CD4-positive, alpha-beta memory T cell (primary cell): ENCODE results near the gene RPL7A. TPM values are rescaled to one million over a fixed set of nuclear protein-coding genes. Genes with fewer than 3 reads are reported as not detected.

Source experiments
- CTCF ChIA-PET: fragments of 350-600 bp; sonication (Branson Sonifier 250); formaldehyde crosslinking; loops from one replicate; lab custom pipeline; 2021; ENCODE audit warnings: inconsistent platforms; ENCODE audit not compliant: partially characterized antibody; lab: Charles Lee
- POLR2A ChIA-PET: fragments of 350-600 bp; sonication (Branson Sonifier 250); formaldehyde crosslinking; loops from one replicate; lab custom pipeline; 2021; ENCODE audit not compliant: partially characterized antibody; lab: Charles Lee
- DNase-seq, 5 donors: peaks; one replicate each; pipeline versions ENCODE4 v3.0.0 to v3.0.0-alpha.2; 2020 to 2022; ENCODE audit warnings: mixed read lengths in 1 of 5
- H3K27ac ChIP-seq: one replicate; pipeline ENCODE4 v1.7.0; 2013; ENCODE audit warnings: low read depth, low read length
- H3K27me3 ChIP-seq: 2 replicates; pipeline ENCODE4 v1.7.0; 2013; ENCODE audit warnings: mild to moderate bottlenecking, low read length, moderate library complexity; ENCODE audit not compliant: insufficient read depth
- H3K36me3 ChIP-seq: 2 replicates; pipeline ENCODE4 v1.7.0; 2013; ENCODE audit warnings: mild to moderate bottlenecking, low read length, moderate library complexity; ENCODE audit not compliant: insufficient read depth
- H3K4me1 ChIP-seq: 2 replicates; pipeline ENCODE4 v1.7.0; 2013; ENCODE audit warnings: mild to moderate bottlenecking, low read length, moderate library complexity; ENCODE audit not compliant: insufficient read depth
- H3K4me3 ChIP-seq, 2 donors: one replicate each; pipeline ENCODE4 v1.7.0; 2013; ENCODE audit warnings: low read length in 2 of 2, mild to moderate bottlenecking in 1 of 2
- H3K9me3 ChIP-seq, 2 donors: one replicate each; pipeline ENCODE4 v1.7.0; 2013; ENCODE audit warnings: low read length in 2 of 2, control low read depth in 1 of 2; ENCODE audit not compliant: control insufficient read depth in 1 of 2
- H3K27ac Mint-ChIP-seq, 7 donors: one replicate each; pipeline ENCODE4 v1.8.0; 2020 to 2021; ENCODE audit warnings: mixed read lengths in 7 of 7, mild to moderate bottlenecking in 6 of 7, inconsistent platforms in 3 of 7, moderate library complexity in 3 of 7
- H3K27me3 Mint-ChIP-seq, 2 donors: one replicate each; pipeline ENCODE4 v1.8.0; 2020 to 2021; ENCODE audit warnings: mixed read lengths in 2 of 2
- H3K36me3 Mint-ChIP-seq, 2 donors: one replicate each; pipeline ENCODE4 v1.8.0; 2020 to 2021; ENCODE audit warnings: mixed read lengths in 2 of 2, inconsistent platforms in 1 of 2, mild to moderate bottlenecking in 1 of 2
- H3K4me1 Mint-ChIP-seq, 4 donors: one replicate each; pipeline ENCODE4 v1.8.0; 2020 to 2021; ENCODE audit warnings: mixed read lengths in 4 of 4, mild to moderate bottlenecking in 1 of 4
- H3K4me3 Mint-ChIP-seq, 8 donors: one replicate each; pipeline ENCODE4 v1.8.0; 2020 to 2021; ENCODE audit warnings: mixed read lengths in 8 of 8, mild to moderate bottlenecking in 7 of 8, moderate library complexity in 6 of 8, inconsistent platforms in 3 of 8
- H3K9me3 Mint-ChIP-seq, 8 donors: one replicate each; pipeline ENCODE4 v1.8.0; 2020 to 2021; ENCODE audit warnings: mixed read lengths in 8 of 8, mild to moderate bottlenecking in 5 of 8, inconsistent platforms in 3 of 8, moderate library complexity in 1 of 8
- intact Hi-C: fragments of 100-400 bp; cut with micrococcal nuclease; formaldehyde crosslinking; loops from one replicate; pipeline ENCODE4 v1.15.1; 2023
- polyA plus RNA-seq, 2 donors: library from polyadenylated mRNA; unstranded; fragments of 300-500 nt; fragmentation: Illumina TruSeq; gene quantifications; one replicate each; pipeline ENCODE4 v1.2.3, GENCODE V29; 2021
- total RNA-seq, 2 experiments: library from RNA; stranded (reverse); gene quantifications; one replicate each; pipeline ENCODE4 v1.2.3, GENCODE V29; 2021

Gene RPL7A
- total and polyA plus RNA-seq, 4 experiments from 2014 or later, result 794 to 2,268 (median 1,624) TPM

- Histone ChIP-seq H3K36me3 (peaks cover 60% of the 10 kb centered on the region), H3K4me3 (no peak overlapping the region), H3K27me3 (no peaks in the 10 kb centered on the region), H3K27ac (no peak overlapping the region), H3K9me3 (no peaks in the 10 kb centered on the region), H3K4me1 (peaks cover 29% of the 10 kb centered on the region)
- H3K27ac Mint-ChIP-seq, result peak overlapping the region in 1 of 7 donors; percentile 19
- H3K9me3 Mint-ChIP-seq, result no peaks in the 10 kb centered on the region
- H3K27me3 Mint-ChIP-seq, result no peaks in the 10 kb centered on the region
- H3K36me3 Mint-ChIP-seq, result peaks cover 18 to 31% of the 10 kb centered on the region in 2 donors
- intact Hi-C loops, result no loop called here
- peaks cover 12 to 34% (median 21%) of the 10 kb centered on the region in 4 donors for H3K4me1 Mint-ChIP-seq
- peak in 1 of 5 donors; percentile 14 for DNase-seq
- CTCF ChIA-PET, result interaction anchor here (1.4 to 1.7 kb wide), 2 partner anchors 33 to 145 kb away, joined by 3 to 4 read pairs; no protein-coding TSS in a partner anchor
- POLR2A ChIA-PET, result no interaction called here
- H3K4me3 Mint-ChIP-seq, result no peak overlapping the region
Observed at GRCh38 chr9:133341369-133342068, 6.5 kb upstream of the RPL7A start.

- peak in 1 of 5 donors; percentile 15 for DNase-seq
- H3K27me3 ChIP-seq, result no peaks in the 10 kb centered on the region
- H3K9me3 ChIP-seq, result no peaks in the 10 kb centered on the region
- no peak overlapping the region for H3K27ac ChIP-seq
- no peak overlapping the region for H3K4me3 ChIP-seq
- peaks cover 15 to 35% (median 27%) of the 10 kb centered on the region in 4 donors for H3K4me1 Mint-ChIP-seq
- no peaks in the 10 kb centered on the region for H3K9me3 Mint-ChIP-seq
- H3K36me3 ChIP-seq, result peaks cover 60% of the 10 kb centered on the region
- no peak overlapping the region for H3K4me3 Mint-ChIP-seq
- no peaks in the 10 kb centered on the region for H3K27me3 Mint-ChIP-seq
- peaks cover 29% of the 10 kb centered on the region for H3K4me1 ChIP-seq
- intact Hi-C loops, result no loop called here
- peaks cover 18 to 36% of the 10 kb centered on the region in 2 donors for H3K36me3 Mint-ChIP-seq
- no peak overlapping the region for H3K27ac Mint-ChIP-seq
- ChIA-PET CTCF (interaction anchor here (1.4 kb wide), 1 partner anchor 144 kb away, joined by 3 read pairs; no protein-coding TSS in a partner anchor), POLR2A (no interaction called here)
Observed at GRCh38 chr9:133342069-133342406, 6.0 kb upstream of the RPL7A start.

- Histone ChIP-seq H3K27me3 (no peaks in the 10 kb centered on the region), H3K4me3 (no peak overlapping the region), H3K4me1 (peaks cover 29% of the 10 kb centered on the region), H3K27ac (no peak overlapping the region), H3K36me3 (peaks cover 60% of the 10 kb centered on the region), H3K9me3 (no peaks in the 10 kb centered on the region)
- Mint-ChIP-seq H3K4me3 (no peak overlapping the region), H3K27me3 (no peaks in the 10 kb centered on the region), H3K9me3 (no peaks in the 10 kb centered on the region), H3K4me1 (peaks cover 16 to 38% (median 28%) of the 10 kb centered on the region in 4 donors), H3K36me3 (peaks cover 18 to 39% of the 10 kb centered on the region in 2 donors), H3K27ac (peak overlapping the region in 1 of 7 donors; percentile 57)
- intact Hi-C loops, result no loop called here
- no peak for DNase-seq
- ChIA-PET POLR2A (no interaction called here), CTCF (interaction anchor here (1.2 to 1.3 kb wide), 2 partner anchors 9 to 74 kb away, joined by 3 to 4 read pairs; no protein-coding TSS in a partner anchor)
Observed at GRCh38 chr9:133342570-133342969, 5.4 kb upstream of the RPL7A start.

GRCh38 chr9:133344071-133344470 lies 3.9 kb upstream of the RPL7A start:
- H3K27me3 Mint-ChIP-seq, result no peaks in the 10 kb centered on the region
- no peaks in the 10 kb centered on the region for H3K9me3 Mint-ChIP-seq
- no peak overlapping the region for H3K27ac Mint-ChIP-seq
- no peaks in the 10 kb centered on the region for H3K27me3 ChIP-seq
- H3K36me3 ChIP-seq, result peaks cover 60% of the 10 kb centered on the region
- intact Hi-C loops, result no loop called here
- H3K36me3 Mint-ChIP-seq, result peaks cover 24 to 49% of the 10 kb centered on the region in 2 donors
- ChIA-PET CTCF (interaction anchor here (1.2 to 1.3 kb wide), 3 partner anchors 8 to 73 kb away, joined by 3 to 5 read pairs (median 4); partner anchors contain the start of genes SURF1 and SURF2), POLR2A (interaction anchor here (18.1 kb wide), 1 partner anchor 27 kb away, joined by 437 read pairs; the partner anchor contains the start of genes STKLD1 and SURF4)
- no peaks in the 10 kb centered on the region for H3K9me3 ChIP-seq
- no peak overlapping the region for H3K27ac ChIP-seq
- DNase-seq, result peak in 1 of 5 donors; percentile 8
- H3K4me1 Mint-ChIP-seq, result peaks cover 22 to 48% (median 37%) of the 10 kb centered on the region in 4 donors
- H3K4me3 ChIP-seq, result no peak overlapping the region
- peaks cover 34% of the 10 kb centered on the region for H3K4me1 ChIP-seq
- no peak overlapping the region for H3K4me3 Mint-ChIP-seq

GRCh38 chr9:133344979-133345378 lies 3.0 kb upstream of the RPL7A start:
- peak in 1 of 5 donors; percentile 25 for DNase-seq
- H3K27me3 Mint-ChIP-seq, result no peaks in the 10 kb centered on the region
- no peaks in the 10 kb centered on the region for H3K9me3 Mint-ChIP-seq
- CTCF ChIA-PET, result no interaction called here
- peaks cover 58% of the 10 kb centered on the region for H3K36me3 ChIP-seq
- H3K4me1 ChIP-seq, result peaks cover 41% of the 10 kb centered on the region
- peaks cover 26 to 51% (median 40%) of the 10 kb centered on the region in 4 donors for H3K4me1 Mint-ChIP-seq
- peaks cover 31 to 51% of the 10 kb centered on the region in 2 donors for H3K36me3 Mint-ChIP-seq
- POLR2A ChIA-PET, result interaction anchor here (18.1 kb wide), 1 partner anchor 26 kb away, joined by 437 read pairs; the partner anchor contains the start of genes STKLD1 and SURF4
- H3K4me3 ChIP-seq, result no peak overlapping the region
- H3K27ac ChIP-seq, result no peak overlapping the region
- no peaks in the 10 kb centered on the region for H3K27me3 ChIP-seq
- peak overlapping the region in 1 of 7 donors; percentile 29 for H3K27ac Mint-ChIP-seq
- intact Hi-C loops, result no loop called here
- H3K9me3 ChIP-seq, result no peaks in the 10 kb centered on the region
- H3K4me3 Mint-ChIP-seq, result no peak overlapping the region

- H3K4me3 Mint-ChIP-seq, result peak overlapping the region in 2 of 8 donors; percentile 26 to 86
- no peak overlapping the region for H3K4me3 ChIP-seq
- CTCF ChIA-PET, result interaction anchor here (1.0 kb wide), 1 partner anchor 26 kb away, joined by 3 read pairs; no protein-coding TSS in a partner anchor
- peaks cover 30 to 51% of the 10 kb centered on the region in 2 donors for H3K36me3 Mint-ChIP-seq
- H3K27ac Mint-ChIP-seq, result peak overlapping the region in 1 of 7 donors; percentile 77
- peaks cover 38% of the 10 kb centered on the region for H3K4me1 ChIP-seq
- POLR2A ChIA-PET, result interaction anchor here (1.3 to 18.1 kb wide), 2 partner anchors 11 to 25 kb away, joined by 3 to 437 read pairs; partner anchors contain the start of genes STKLD1, SURF1, SURF2 and SURF4
- H3K36me3 ChIP-seq, result peaks cover 60% of the 10 kb centered on the region
- no peaks in the 10 kb centered on the region for H3K9me3 Mint-ChIP-seq
- no peak overlapping the region for H3K27ac ChIP-seq
- peak in 1 of 5 donors; percentile 1 for DNase-seq
- no peaks in the 10 kb centered on the region for H3K27me3 Mint-ChIP-seq
- H3K27me3 ChIP-seq, result no peaks in the 10 kb centered on the region
- intact Hi-C loops, result no loop called here
- H3K4me1 Mint-ChIP-seq, result peaks cover 24 to 50% (median 36%) of the 10 kb centered on the region in 4 donors
- H3K9me3 ChIP-seq, result no peaks in the 10 kb centered on the region
Observed at GRCh38 chr9:133345596-133345995, 2.4 kb upstream of the RPL7A start.
